EH (cell line): ENCODE measurements around the gene LRBA.

Experiments
- DNase-seq: peaks from one replicate; pipeline ENCODE4 v3.0.0-alpha.2; 2015; ENCODE audit warnings: low read depth

LRBA gene

GRCh38 chr4:150497612-150498011 is 517.5 kb downstream of the LRBA start:
- DNase-seq, result no peak

GRCh38 chr4:150495550-150495949 is 519.5 kb downstream of the LRBA start:
- DNase-seq, result no peak

GRCh38 chr4:150493851-150494250 is 521.2 kb downstream of the LRBA start:
- DNase-seq, result peak; percentile 54

GRCh38 chr4:150491132-150492049 is 523.7 kb downstream of the LRBA start:
- DNase-seq, result no peak

GRCh38 chr4:150482581-150482980 is 532.5 kb downstream of the LRBA start:
- DNase-seq, result no peak

- peak; percentile 6 for DNase-seq
Observed at GRCh38 chr4:150479657-150480056, 535.4 kb downstream of the LRBA start.

GRCh38 chr4:150477869-150478268 is 537.2 kb downstream of the LRBA start:
- DNase-seq, result no peak

GRCh38 chr4:150476776-150477175 is 538.3 kb downstream of the LRBA start:
- no peak for DNase-seq

GRCh38 chr4:150475763-150476162 is 539.3 kb downstream of the LRBA start:
- no peak for DNase-seq

GRCh38 chr4:150464523-150464922 is 550.6 kb downstream of the LRBA start:
- no peak for DNase-seq

GRCh38 chr4:150462743-150463142 is 552.3 kb downstream of the LRBA start:
- peak; percentile 21 for DNase-seq

GRCh38 chr4:150461957-150462356 is 553.1 kb downstream of the LRBA start:
- DNase-seq, result no peak

GRCh38 chr4:150457802-150458201 is 557.3 kb downstream of the LRBA start:
- no peak for DNase-seq

GRCh38 chr4:150451883-150452282 is 563.2 kb downstream of the LRBA start:
- DNase-seq, result no peak

GRCh38 chr4:150447356-150447755 is 567.7 kb downstream of the LRBA start:
- no peak for DNase-seq

- no peak for DNase-seq
Observed at GRCh38 chr4:150439451-150439933, 575.6 kb downstream of the LRBA start.

GRCh38 chr4:150436598-150437370 is 578.3 kb downstream of the LRBA start:
- no peak for DNase-seq

GRCh38 chr4:150431221-150431620 is 583.9 kb downstream of the LRBA start:
- no peak for DNase-seq

- DNase-seq, result no peak
Observed at GRCh38 chr4:150425161-150425560, 589.9 kb downstream of the LRBA start.

GRCh38 chr4:150423503-150423902 is 591.6 kb downstream of the LRBA start:
- DNase-seq, result no peak

GRCh38 chr4:150423074-150423473 is 592.0 kb downstream of the LRBA start:
- no peak for DNase-seq

GRCh38 chr4:150421612-150422011 is 593.5 kb downstream of the LRBA start:
- no peak for DNase-seq

- no peak for DNase-seq
Observed at GRCh38 chr4:150419939-150420338, 595.1 kb downstream of the LRBA start.
